Astrocyte (in vitro differentiated cells and primary cell): ENCODE measurements around the gene SBNO2. TPM values are rescaled to one million over a fixed set of nuclear protein-coding genes. Genes with fewer than 3 reads are reported as not detected.

Source experiments
- DNase-seq: peaks from one replicate; pipeline ENCODE4 v3.0.0-alpha.2; 2010; ENCODE audit warnings: low read depth
- FAIRE-seq: peaks from 2 replicates; lab custom pipeline; 2011; peaks lifted over from hg19 to GRCh38; lab: Jason Lieb, UNC
- H2AFZ ChIP-seq: 2 replicates; pipeline ENCODE4 v1.6.0; 2012; ENCODE audit warnings: low read depth, low read length, inconsistent platforms
- H3K27ac ChIP-seq: 2 replicates; pipeline ENCODE4 v1.5.1; 2011; ENCODE audit warnings: low read depth, low read length, inconsistent platforms
- H3K27me3 ChIP-seq: 2 replicates; pipeline ENCODE4 v1.6.0; 2011; ENCODE audit warnings: low read length, inconsistent platforms; ENCODE audit not compliant: insufficient read depth
- H3K36me3 ChIP-seq: 2 replicates; pipeline ENCODE4 v1.5.1; 2011; ENCODE audit warnings: low read length, inconsistent platforms; ENCODE audit not compliant: insufficient read depth
- H3K4me1 ChIP-seq: 2 replicates; pipeline ENCODE4 v1.5.1; 2011; ENCODE audit warnings: low read length, inconsistent platforms; ENCODE audit not compliant: insufficient read depth
- H3K4me2 ChIP-seq: 2 replicates; pipeline ENCODE4 v1.6.0; 2012; ENCODE audit warnings: low read length, inconsistent platforms
- H3K4me3 ChIP-seq: 2 replicates; pipeline ENCODE4 v1.5.1; 2011; ENCODE audit warnings: low read depth, mild to moderate bottlenecking, low read length, inconsistent platforms; ENCODE audit not compliant: insufficient read depth
- H3K79me2 ChIP-seq: 2 replicates; pipeline ENCODE4 v1.6.0; 2012; ENCODE audit warnings: mild to moderate bottlenecking, low read length, inconsistent platforms; ENCODE audit not compliant: insufficient read depth
- H3K9ac ChIP-seq: 2 replicates; pipeline ENCODE4 v1.6.0; 2012; ENCODE audit warnings: mild to moderate bottlenecking, low read length, inconsistent platforms
- H3K9me3 ChIP-seq: 2 replicates; pipeline ENCODE4 v1.5.1; 2012; ENCODE audit warnings: low read depth, mild to moderate bottlenecking, low read length, inconsistent platforms; ENCODE audit not compliant: insufficient read depth
- H4K20me1 ChIP-seq: 2 replicates; pipeline ENCODE4 v1.6.0; 2012; ENCODE audit warnings: low read length, inconsistent platforms; ENCODE audit not compliant: insufficient read depth
- H3K27ac Mint-ChIP-seq: one replicate; pipeline ENCODE4 v1.8.0; 2021; ENCODE audit warnings: mild to moderate bottlenecking, mixed read lengths; ENCODE audit not compliant: unreplicated experiment
- H3K27me3 Mint-ChIP-seq: one replicate; pipeline ENCODE4 v1.8.0; 2021; ENCODE audit warnings: low read depth, mixed read lengths; ENCODE audit not compliant: unreplicated experiment
- H3K36me3 Mint-ChIP-seq: one replicate; pipeline ENCODE4 v1.8.0; 2021; ENCODE audit warnings: low read depth, mixed read lengths; ENCODE audit not compliant: unreplicated experiment
- H3K4me1 Mint-ChIP-seq: one replicate; pipeline ENCODE4 v1.8.0; 2021; ENCODE audit warnings: low read depth, mixed read lengths; ENCODE audit not compliant: unreplicated experiment
- H3K4me3 Mint-ChIP-seq: one replicate; pipeline ENCODE4 v1.8.0; 2021; ENCODE audit warnings: mild to moderate bottlenecking, moderate library complexity, mixed read lengths; ENCODE audit not compliant: unreplicated experiment
- H3K9me3 Mint-ChIP-seq: one replicate; pipeline ENCODE4 v1.8.0; 2021; ENCODE audit warnings: mild to moderate bottlenecking, mixed read lengths; ENCODE audit not compliant: unreplicated experiment
- EZH2 ChIP-seq: IDR thresholded peaks from 2 replicates; pipeline ENCODE4 v1.6.1; 2012; ENCODE audit warnings: mild to moderate bottlenecking, low read length, inconsistent platforms; ENCODE audit not compliant: insufficient read depth
- total RNA-seq: library from RNA; stranded (reverse); gene quantifications from 2 replicates; pipeline ENCODE4 v1.2.1, GENCODE V29; 2021
- TF ChIP-seq, protein P1 (sequence below): IDR thresholded peaks from 2 replicates; pipeline ENCODE4 v1.5.1; 2011; ENCODE audit warnings: low read depth, mild to moderate bottlenecking, inconsistent platforms, low read length, moderate library complexity; ENCODE audit not compliant: insufficient read depth

SBNO2 gene
- total RNA-seq, 1 donor from 2014 or later = 39.3 TPM

DNA sequence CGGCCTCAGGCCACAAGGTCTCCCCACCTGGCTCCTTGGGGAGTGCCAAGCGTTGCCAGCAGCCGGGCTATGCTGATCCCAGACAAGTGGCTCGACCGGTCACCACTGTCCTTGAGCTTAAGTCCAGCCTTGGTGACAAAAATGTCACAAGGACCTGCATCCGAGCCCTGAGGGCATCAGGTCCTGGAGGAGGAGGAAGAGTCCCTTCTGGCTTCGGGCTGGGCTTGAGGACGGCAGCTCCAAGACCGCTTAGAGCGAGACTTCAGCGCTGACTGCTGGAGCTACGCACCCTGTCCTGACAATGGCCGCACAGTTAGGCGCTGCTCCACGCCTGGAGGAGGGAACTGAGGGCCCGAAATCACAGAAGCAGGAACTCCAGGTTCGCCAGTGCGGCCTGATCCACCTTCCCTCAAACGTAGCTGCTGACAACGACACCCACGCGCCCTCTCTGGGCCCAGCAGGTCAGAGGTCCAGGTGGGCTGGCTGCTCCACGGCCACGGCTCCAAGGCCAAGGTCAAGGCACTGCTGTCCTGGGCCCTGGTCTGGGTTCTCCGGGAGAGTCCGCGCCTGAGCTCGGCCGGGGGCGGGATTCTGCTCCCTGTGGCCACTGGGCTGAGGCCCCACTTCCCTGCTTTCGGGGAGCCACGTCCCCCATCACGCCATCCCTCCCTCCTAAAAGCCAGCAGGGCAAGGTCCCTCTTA is 7.0 kb downstream of the SBNO2 start:
- no peak for TF ChIP-seq EZH2
- TF ChIP-seq, protein P1, sequence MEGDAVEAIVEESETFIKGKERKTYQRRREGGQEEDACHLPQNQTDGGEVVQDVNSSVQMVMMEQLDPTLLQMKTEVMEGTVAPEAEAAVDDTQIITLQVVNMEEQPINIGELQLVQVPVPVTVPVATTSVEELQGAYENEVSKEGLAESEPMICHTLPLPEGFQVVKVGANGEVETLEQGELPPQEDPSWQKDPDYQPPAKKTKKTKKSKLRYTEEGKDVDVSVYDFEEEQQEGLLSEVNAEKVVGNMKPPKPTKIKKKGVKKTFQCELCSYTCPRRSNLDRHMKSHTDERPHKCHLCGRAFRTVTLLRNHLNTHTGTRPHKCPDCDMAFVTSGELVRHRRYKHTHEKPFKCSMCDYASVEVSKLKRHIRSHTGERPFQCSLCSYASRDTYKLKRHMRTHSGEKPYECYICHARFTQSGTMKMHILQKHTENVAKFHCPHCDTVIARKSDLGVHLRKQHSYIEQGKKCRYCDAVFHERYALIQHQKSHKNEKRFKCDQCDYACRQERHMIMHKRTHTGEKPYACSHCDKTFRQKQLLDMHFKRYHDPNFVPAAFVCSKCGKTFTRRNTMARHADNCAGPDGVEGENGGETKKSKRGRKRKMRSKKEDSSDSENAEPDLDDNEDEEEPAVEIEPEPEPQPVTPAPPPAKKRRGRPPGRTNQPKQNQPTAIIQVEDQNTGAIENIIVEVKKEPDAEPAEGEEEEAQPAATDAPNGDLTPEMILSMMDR = no peak
- DNase-seq = no peak
- Mint-ChIP-seq H3K4me3 (no peak overlapping the region), H3K9me3 (no peaks in the 10 kb centered on the region), H3K4me1 (peaks cover 16% of the 10 kb centered on the region), H3K27me3 (no peaks in the 10 kb centered on the region), H3K27ac (no peak overlapping the region), H3K36me3 (peaks cover 7% of the 10 kb centered on the region)
- Histone ChIP-seq H3K79me2 (peaks cover 93% of the 10 kb centered on the region), H4K20me1 (peaks cover 94% of the 10 kb centered on the region), H3K36me3 (peaks cover 4% of the 10 kb centered on the region), H3K27ac (no peak overlapping the region), H2AFZ (no peak overlapping the region), H3K4me2 (no peak overlapping the region), H3K4me3 (no peak overlapping the region), H3K4me1 (peaks cover 31% of the 10 kb centered on the region), H3K9ac (no peak overlapping the region), H3K9me3 (no peaks in the 10 kb centered on the region), H3K27me3 (no peaks in the 10 kb centered on the region)
- no peak for FAIRE-seq

DNA sequence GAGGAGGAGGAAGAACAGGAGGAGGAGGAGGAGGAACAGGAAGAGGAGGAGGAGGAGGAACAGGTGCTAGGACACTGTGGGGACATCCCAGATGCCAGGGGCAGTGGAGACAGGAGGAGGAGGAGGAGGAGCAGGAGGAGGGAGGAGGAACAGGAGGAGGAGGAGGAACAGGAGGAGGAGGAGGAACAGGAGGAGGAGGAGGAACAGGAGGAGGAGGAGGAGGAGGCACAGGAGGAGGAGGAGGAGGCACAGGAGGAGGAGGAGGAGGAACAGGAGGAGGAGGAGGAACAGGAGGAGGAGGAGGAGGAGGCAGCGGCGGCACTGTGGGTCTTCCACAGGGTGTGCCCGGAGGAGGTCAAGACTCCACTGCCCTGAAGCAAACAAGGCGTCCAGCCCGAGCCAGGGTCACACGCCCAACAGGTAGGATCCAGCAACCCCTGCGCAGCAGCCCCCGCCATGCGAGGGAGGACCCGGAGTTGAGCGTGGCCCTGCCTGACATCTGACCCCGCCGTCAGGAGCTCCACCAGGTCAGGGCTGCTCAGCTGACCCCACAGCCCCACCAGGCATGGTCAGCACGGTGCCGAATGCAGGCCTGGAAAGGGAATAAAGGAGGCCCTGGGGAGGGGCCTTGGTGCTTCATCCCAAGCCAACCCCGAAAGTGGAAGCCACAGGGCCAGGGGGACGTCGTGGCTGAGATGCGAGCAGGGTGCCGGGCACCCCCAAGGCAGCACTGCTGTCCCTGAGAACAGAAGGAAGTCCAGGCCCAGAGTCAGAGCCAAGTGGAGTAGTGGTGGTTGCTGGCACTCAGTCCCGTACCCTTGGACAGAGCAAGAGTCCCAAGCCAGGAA is 9.2 kb downstream of the SBNO2 start:
- Mint-ChIP-seq H3K27me3 (no peaks in the 10 kb centered on the region), H3K4me3 (no peak overlapping the region), H3K36me3 (peaks cover 7% of the 10 kb centered on the region), H3K9me3 (no peaks in the 10 kb centered on the region), H3K27ac (no peak overlapping the region), H3K4me1 (peaks cover 10% of the 10 kb centered on the region)
- no peak overlapping the region for H3K4me2 ChIP-seq
- H3K27ac ChIP-seq = no peak overlapping the region
- no peak for TF ChIP-seq EZH2
- TF ChIP-seq, protein P1 = no peak
- H3K4me1 ChIP-seq = peaks cover 16% of the 10 kb centered on the region
- H3K9ac ChIP-seq = no peak overlapping the region
- H3K36me3 ChIP-seq = peaks cover 4% of the 10 kb centered on the region
- no peak for DNase-seq
- peaks cover 82% of the 10 kb centered on the region for H4K20me1 ChIP-seq
- H3K27me3 ChIP-seq = no peaks in the 10 kb centered on the region
- no peaks in the 10 kb centered on the region for H3K9me3 ChIP-seq
- FAIRE-seq = no peak
- H3K79me2 ChIP-seq = peaks cover 80% of the 10 kb centered on the region
- no peak overlapping the region for H2AFZ ChIP-seq
- H3K4me3 ChIP-seq = no peak overlapping the region
